ENCODE data around the gene TYK2.
"Not testable (repeated sequence)": the region's sequence is repeated elsewhere in the genome, so short reads cannot be mapped to it uniquely, and the experiment has no call there.

TYK2 gene

DNA sequence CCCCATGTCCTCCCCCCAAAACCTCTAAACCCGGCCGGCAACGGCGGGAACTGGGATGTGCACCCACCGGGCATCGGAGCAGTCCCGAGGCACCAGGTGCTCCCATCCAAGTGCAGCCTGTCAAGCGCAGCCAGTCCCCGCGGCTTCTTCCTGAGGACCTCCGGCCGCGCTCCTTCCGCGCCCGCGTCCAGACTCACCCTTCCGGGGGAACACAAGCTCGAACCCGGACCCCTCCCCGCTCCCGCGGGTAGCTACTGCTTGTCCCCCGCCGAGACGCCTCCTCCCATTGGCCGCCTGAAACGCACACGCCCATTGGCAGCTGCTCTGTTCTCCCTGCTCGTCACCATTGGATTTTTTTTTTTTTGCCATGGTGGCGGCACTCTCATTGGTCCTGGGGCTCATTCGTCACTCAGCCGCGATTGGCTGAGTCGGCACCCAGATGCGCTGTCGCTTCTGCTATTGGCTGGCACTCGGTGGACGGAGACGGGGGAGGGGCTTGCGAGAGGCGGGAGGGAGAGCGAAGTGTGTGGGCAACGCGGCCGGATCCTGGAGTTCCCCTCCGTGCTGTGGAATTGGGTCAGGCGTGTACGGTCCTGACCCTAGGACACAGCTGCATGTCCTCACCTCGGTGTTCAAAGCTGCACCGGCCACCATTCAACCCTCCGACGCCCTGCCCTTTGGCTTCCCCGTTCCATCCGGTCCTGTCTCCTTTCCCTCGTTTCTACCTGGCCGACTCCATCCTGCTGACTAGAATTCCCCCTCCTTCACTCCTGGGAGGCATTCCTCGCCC is at the start of gene TYK2:
Gene TYK2 (minus strand): TSS at position 260 of the 790 bp plus-strand sequence. CDS start 2,166 bp downstream, outside the sequence.
- peak; percentile 99 for DNase-seq (ENCODE audit: low spot score)

DNA sequence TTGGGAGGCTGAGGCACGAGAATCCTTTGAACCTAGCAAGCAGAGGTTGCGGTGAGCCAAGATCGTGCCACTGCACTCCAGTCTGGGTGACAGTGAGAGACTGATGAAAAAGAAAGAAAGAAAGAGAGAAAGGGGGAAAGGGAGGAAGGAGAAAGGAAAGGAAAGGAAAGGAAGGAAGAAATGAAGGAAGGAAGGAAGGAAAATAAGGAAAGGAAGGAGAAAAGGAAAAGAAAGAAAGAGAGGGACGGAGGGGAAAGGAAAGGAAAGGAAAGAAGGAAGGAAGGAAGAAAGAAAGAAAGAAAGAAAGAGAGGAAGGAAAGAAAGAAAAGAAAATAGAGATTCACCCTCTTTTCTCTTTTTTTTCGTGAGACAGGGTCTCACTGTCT is 48.6 kb upstream of the TYK2 start:
- no peak for DNase-seq (ENCODE audit: low spot score)

DNA sequence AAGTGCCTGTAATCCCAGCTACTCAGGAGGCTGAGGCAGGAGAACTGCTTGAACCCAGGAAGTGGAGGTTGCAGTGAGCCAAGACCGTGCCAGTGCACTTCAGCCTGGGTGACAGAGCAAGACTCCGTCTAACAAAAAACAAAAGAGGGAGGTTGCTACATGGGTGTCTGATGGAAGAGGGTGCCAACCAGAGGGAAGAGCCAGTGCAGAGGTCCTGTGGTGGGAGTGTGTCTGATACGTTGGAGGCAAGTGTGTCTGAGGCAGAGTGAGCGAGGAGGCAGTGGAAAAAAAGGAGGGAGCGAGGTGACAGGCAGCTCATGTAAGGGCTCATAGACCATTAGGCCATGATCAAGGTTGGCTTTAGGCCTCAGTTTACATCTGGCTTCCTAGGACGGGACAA is 46.8 kb upstream of the TYK2 start:
- DNase-seq (ENCODE audit: low spot score), result no peak

DNA sequence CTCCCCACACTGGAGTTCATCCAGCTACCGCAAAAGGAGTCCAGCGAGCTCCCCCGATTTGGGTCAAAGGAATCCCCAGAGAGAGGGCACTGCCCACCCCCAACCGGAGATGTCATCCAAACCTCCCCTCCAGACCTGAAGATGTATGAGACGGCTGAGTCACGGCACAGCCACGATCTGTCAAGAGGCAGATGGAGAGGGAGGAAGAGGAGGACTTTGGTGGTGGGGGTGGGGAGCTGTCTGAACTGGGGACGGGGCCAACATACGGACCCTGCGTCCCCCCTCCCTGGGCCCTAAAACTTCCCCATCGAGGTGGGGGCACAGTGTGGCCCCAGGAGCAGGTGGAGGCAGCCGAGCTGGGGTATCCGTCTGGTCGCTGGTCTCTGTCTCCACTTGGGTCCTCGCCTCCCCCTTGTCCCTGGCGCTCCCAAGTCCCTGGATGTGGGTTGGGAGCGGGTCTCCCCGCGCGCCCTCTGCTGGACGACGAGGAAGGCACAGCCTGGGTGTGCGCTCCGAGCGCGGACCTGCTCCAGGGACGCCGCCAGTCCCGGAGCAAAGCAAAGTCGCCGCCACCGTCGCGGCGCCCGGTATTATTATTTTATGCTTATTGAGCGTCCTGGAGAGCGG is 43.8 kb upstream of the TYK2 start:
- DNase-seq (ENCODE audit: low spot score), result peak; percentile 80

DNA sequence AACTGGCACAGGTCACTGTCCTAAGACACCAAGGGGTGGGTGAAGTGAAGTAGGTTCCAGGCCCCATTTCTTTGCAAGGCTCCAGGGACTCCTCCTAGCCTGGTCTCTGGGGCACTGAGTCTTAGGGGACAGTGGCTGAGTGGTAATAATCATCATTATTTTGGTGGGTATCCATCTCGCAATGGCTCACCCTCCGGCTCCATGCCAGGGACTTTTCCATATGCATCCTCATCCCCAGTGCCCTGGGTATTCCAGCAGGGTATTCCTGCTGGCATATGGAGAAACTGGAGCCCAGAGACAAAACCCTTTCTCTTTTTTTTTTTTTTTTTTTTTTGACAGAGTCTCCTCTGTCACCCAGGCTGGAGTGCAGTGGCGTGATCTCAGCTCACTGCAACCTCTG is 42.5 kb upstream of the TYK2 start:
- DNase-seq (ENCODE audit: low spot score), result no peak

DNA sequence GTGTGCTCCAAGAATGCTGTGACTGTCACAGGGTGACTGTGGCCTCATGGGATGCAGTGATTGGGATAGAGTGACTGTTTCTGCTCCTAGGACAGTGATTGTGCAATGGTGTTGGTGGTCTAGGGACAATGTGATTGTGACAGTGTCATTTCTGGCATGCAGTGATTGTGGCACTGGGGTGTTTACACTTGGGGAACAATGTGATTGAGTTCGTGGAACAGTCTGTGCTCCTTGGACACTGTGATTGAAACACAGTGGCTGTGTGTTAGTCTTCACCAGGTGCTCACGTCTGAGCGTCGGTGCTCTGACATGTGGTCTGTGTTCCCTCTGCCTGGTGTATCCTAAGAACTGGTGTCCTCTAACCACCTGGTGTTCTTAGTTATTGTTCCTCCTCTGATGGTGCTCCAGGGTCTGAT is 41.7 kb upstream of the TYK2 start:
- DNase-seq (ENCODE audit: low spot score), result no peak

DNA sequence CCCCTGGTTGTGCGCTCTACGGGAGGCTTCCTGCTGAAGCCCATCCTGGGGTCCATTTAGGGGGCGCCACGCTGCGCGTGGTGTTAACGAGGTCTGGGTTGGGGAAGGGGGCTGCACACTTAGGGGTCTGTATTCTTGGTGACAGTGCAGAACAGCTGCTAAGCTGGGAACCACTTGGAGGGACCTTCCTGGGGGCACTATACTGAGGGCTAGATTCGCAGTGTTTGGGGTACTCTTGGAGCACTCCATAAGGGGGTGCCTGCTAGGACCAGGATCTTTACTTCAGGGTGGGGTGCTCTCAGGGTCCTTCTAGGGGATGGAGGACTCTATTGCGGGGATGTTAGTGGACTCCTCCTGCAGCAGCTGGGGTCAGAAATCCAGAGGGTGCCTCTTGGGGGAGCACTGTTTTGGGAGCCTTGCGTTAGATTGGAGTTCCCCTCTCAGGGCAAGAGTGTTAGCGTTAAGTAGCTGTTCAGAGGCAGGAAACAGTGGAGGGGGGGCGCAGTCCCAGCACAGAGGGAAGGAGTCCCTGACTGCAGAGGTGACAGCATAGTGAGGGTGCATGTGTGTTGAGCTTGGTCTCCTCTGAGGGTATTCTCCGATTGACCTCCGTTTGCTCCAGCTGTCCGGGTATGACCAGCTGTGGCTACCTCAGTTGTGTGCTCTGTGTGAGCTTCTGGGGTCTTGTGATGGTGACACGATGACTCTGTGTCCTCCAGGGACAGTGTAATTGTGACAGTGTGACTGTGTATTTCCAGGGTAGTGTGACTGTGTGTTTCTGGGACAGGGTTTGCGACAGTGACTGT is 41.1 kb upstream of the TYK2 start:
- no peak for DNase-seq (ENCODE audit: low spot score)

DNA sequence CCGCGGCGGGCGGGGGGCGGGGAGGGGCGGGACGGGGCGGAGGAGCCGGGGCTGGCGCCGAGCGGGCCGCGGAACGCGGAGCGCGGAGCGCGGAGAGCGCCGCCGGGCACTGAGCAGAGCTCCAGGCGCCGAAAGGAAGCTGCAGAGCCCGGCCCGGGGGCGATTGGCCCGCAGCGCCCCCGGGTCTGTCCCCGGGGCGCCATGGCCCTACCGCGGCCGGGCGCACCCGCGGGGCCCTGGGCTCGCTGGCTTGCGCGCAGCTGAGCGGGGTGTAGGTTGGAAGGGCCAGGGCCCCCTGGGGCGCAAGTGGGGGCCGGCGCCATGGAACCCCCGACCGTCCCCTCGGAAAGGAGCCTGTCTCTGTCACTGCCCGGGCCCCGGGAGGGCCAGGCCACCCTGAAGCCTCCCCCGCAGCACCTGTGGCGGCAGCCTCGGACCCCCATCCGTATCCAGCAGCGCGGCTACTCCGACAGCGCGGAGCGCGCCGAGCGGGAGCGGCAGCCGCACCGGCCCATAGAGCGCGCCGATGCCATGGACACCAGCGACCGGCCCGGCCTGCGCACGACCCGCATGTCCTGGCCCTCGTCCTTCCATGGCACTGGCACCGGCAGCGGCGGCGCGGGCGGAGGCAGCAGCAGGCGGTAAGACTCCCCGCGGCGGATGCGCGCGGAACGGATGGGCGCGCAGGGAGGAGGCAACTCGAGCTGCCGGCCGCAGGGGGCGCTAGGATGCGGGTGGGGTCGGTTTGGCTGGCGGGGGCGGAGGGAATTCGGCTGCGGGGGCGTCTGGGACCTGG is 40.3 kb upstream of the TYK2 start, which contains the start of gene PDE4A:
Gene PDE4A (plus strand): TSS at position 95 of the 796 bp plus-strand sequence. CDS start 227 bp downstream, at position 322.
- peak; percentile 36 for DNase-seq (ENCODE audit: low spot score)

DNA sequence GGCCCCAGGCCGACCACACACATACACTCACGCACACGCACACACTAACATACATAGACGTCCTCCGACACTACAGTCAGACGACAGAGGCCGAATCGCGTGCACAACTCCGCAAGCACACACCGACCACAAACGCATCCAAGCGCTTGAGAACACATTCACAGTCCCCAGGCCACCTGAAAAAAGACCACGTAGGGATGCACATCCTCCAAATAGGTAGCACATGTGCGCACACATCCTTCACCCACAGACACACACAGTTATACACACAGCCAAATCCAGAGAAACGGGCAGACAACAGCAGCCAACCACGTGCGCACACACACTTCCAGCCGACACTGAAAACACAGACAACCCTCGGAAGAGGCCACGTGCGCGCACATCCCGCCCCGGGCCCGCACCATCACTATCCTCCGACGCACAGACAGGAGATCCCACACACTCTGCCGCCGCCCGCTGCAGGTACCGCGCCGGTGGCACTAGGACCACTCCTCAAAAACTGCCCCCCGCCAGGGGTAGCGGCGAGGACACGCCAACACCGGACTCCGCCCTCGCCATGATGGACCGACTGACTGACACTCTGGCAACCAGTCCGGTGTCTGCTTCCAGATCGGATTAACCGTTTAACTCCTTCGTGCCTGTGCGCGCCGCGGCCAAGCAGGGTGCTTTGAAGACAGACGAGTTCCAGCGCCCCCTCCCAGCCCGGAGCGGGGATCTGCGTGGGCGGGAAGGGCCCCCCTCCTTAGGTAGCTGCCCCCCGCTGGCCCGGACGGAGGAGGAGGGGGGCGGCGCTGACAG is 39.5 kb upstream of the TYK2 start:
- DNase-seq (ENCODE audit: low spot score), result no peak

DNA sequence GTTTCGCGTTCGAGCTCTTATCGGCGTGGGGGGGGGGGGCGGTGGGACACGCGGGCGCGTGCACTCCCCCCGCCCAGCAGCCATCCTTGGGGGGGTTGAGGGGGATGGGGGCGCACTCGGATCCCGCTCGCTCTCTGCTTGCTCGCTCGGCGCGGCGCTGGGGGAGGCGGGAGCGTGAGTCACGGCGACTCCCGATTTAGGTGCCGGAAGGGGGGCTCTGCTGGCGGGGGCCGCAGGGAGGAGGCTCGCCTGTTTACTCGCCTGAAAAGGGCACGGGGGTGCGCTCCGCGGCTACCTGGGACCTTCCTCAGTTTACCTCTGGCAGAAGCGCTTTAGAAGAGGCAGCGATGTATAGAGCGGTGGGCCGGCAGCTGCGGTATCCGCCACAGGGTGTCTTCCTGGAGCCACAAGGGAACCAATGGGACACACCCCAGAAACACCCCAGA is 38.9 kb upstream of the TYK2 start:
- DNase-seq (ENCODE audit: low spot score), result no peak

DNA sequence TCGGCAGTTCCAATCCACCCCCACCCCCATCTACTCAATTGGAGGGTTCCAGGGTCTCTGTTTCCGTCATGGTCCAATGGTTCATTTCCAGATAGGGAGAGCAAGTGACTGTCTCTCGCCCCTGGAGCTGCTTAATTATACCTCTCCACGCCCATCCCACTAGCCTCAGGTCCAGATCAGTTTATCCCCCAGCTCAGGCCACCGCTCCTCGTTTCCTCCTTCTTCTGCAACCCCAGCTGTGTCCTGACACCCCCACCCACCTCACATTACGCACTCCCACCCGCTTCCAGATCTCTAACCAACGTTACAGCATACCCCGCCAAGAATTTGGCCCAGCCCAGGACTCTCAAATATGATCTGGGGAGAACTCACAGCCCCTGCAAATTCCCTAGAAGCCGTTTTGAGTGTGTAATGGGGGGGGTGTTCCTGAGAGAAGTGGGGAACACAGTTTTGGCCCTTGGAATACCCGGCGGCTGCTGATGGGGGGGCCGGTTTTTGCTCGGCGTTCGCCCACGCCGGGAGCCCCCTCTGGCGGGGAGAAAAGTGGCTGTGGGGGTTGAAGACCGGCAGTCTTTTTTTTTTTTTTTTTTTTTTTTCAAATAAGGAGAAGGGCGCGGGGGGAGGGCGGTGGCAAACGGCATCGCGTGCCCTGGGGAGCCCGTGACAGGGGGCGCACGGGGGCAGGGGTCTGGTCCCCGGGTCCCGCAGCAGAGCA is 38.3 kb upstream of the TYK2 start:
- DNase-seq (ENCODE audit: low spot score), result no peak

DNA sequence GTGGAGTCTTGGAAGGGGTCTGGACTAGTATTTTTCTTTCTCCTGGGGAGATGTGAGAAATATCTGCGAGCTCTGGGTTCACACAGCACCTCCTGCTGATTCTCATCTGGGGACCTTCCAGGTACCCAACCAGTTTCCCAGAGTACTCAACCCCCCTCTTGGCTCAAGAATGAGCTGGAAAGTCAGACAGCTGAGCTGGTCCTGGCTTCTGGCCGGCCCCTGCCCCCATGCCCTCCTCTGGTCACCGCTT is 37.8 kb upstream of the TYK2 start:
- DNase-seq (ENCODE audit: low spot score), result no peak

DNA sequence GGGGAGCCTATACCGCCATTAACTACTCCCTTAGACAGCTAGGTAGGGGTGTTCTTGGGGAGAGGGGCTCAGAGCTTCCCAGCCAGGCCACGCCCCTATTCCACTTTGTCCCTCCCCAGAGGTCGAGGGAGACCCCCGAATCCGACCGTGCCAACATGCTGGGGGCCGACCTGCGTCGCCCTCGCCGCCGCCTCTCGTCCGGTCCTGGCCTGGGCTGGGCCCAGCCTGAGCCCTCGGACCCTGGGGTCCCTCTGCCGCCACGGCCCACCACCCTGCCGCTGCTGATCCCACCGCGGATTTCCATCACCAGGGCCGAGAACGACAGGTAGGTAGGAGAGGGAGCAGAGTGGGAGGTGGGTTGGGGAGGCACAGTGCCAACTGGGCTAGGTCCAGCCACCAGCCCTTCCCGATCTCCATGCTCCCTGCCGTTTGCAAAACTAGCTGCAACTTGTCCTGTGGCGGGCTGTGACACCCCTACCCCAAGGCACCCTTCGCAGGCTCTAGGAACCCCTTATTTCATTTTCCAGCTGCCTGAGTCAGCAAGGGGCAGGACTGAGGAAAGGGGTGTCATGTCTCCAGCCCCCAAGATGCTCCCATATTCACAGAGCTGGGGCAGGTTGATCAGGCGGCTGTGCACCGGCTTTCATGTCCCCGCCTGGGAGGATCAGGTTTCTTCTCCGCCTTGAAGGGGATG is 37.3 kb upstream of the TYK2 start:
- no peak for DNase-seq (ENCODE audit: low spot score)

DNA sequence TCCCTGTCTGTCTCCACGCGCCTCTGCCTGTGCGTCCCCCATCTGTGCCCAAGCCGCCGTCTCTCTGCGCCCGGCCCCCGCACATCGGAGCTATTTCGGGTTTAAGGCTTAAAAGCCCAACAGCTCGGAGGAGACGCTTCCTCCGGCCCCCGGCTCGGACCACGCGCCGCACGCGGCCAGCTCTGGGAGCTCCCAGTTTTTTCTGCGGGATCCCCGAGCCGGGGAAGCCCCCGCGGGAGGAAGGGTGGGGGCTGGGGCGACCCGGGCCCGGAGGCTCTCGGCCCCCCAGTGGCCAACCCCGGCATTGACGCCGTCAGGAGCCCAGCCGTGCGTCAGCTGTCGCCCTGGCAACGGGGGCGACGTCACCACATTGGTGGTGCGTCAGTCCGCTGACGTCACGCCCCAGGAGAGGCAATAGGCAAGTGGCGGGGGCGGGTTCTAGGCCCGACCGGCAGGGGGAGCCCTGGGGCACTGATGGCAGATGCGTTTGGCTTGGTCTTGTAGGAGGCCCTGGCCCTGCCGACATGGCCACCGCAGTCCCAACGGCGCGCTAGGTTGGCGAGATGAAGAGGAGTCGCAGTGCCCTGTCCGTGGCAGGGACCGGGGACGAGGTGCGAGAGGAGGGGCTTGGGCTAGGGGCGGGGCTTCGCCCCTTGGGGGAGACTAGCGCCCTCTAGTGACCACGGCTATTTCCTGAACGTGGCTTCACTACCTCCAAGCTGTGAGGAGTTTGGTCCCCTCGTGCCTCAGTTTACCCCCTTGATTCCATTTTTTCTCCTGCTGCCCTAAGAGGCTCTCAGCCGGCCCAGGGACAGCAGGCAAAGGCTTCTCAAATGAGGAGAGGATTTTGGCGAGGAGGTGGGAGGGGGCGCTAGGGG is 36.2 kb upstream of the TYK2 start:
- peak; percentile 85 for DNase-seq (ENCODE audit: low spot score)

DNA sequence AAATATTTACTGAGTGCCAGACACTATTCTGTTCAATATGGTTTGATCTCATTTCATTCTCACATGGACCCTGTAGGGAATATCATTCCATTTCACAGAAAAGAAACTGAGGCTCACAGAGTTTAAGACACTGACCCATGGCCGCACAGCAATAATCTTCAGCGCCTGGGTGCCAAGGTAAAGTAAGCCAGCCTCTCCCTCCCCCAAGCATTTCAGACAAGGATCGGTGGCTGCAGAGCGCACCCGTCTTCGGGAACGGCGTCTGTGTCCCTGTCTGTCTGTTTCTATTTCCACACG is 35.7 kb upstream of the TYK2 start:
- DNase-seq (ENCODE audit: low spot score), result peak; percentile 18

DNA sequence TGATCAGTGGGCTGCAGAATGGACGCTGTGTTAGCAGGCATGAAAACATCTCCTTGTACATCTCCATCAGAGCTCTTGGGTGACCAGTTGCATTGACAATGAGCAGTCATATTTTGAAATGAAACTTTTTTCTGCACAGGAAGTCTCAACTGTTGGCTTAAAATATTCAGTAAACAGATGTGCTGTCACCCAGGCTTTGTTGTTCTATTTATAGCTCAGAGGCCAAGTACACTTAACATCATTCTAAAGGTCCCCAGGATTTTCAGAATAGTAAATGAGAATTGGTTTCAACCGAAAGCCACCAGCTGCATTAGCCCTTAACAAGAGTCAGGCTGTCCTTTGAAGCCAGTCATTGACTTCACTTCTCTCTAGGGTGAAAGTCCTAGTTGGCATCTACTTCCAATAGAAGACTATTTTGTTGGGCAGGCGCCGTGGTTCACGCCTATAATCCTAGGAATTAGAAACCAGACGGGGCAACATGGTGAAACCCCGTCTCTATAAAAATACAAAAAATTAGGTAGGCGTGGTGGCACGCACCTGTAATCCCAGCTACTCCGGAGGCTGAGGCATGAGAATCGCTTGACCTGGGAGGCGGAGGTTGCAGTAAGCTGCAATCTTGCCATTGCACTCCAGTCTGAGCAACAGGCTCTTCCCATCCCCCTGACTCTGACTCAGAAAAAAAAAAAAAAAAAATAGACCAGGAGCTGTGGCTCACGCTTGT is 32.0 kb upstream of the TYK2 start:
- no peak for DNase-seq (ENCODE audit: low spot score)

DNA sequence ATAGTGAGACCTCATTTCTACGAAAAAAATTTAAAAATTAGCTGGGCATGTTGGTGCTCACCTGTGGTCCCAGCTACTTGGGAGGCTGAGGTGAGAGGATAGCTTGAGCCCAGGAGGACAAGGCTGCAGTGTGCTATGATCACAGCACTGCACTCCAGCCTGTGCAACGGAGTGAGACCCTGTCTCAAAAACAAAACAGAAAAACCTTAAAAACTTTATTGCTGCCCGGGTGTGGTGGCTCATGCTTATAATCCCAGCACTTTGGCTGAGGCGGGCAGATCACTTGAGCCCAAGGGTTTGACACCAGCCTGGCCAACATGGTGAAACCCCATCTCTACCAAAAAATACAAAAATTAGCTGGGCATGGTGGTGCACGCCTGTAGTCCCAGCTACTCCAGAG is 30.9 kb upstream of the TYK2 start:
- not testable (repeated sequence) for DNase-seq (ENCODE audit: low spot score)

DNA sequence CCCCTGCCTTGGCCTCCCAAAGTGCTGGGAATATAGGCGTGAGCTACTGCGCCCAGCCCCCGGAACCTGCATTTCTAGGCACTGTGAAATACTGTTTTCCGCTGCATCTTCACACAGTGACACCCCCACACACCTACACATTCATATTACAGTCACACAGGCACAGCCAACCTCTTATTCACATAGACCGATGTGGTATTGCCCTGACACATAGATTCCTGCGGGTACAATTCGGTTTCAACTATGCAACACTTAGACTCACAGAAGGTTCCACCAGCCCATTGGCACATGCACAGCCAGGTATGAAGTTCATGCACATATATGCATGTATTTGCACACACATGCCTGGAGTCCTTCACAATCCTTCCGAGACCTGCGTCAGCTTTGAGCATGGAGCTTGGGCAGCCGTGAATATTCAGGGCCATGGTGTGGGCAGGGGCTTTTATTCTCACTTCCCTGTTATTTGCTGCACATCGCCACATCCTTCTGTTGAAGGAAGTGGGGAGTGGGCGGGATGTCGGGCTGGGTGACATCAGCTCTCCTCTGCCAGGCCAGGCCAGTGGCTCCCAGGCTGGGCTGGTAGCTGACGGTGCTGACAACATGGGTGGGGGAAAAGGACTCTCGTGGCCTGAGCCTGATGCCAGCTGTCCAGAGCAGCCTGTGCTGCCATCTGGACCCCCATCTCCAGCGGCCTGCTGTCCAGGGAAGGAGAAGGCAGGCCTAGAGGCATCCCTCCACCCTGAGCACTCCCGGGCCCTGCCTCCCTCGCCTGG is 28.3 kb upstream of the TYK2 start:
- no peak for DNase-seq (ENCODE audit: low spot score)

Measured in kidney tubule cell (primary cell).